ENCODE results near the gene CAMKV.

CAMKV gene

DNA sequence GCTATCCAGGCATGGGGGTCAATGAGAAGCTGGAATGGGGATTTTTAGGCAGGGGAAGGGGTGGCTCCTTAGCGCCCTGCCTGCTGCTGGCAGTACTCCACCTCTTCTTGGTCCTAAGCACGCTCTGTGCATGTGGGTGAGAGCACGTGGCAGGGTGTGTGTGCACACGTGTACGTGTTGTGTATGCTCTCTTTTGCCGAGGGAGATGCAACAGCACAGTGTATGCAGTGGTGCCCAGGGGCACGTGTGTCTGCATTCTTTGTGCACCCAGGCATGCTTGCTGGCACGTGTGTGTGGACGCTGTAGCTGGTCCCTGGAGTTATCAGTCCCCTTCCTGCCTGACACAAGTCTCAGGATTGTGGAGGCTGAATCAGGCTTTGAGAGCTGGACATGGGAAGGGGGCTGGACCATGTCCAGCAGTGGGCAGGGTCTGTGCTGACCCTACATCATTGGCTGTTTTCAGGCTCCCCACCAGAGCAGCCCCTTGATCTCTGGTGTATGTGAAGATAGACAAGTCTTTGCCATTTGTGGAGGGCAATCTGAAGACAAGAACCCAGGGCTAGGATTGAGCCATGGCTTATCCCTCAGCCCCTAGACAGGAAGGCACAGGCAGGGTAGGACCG is 1.9 kb upstream of the CAMKV start:
- no peak for TF ChIP-seq CTCF (IDR thresholded peaks at IDR 0.05)

DNA sequence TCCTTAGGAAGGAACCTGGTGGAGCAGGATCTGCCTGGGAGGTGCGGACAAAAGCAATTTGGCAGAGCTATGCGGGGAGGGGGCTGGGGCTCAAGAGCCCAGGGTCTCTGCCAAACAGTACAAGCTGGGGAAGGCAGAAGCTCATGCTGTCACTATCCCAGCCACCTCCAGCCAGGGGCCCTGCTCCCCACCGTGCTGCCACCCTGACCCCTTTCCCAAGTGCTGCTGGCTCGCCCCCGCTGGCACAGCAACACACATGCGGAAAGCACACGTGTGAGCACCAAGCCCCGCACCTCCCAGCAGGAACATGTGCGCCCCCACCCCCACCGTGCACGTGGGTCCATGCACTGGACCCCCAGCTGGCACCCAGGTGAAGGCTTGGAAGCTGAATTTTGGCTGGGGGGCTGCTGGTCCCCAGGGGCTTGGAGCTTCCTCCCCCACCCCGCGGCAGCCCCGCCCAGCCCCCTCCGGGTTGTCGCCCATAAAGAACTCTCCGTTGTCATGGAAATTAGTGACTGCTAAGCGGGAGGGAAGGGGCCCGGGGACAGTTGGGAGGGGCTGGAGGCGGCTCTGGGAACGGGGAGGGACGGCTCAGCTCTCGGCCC is 742 bp downstream of the CAMKV start:
- no peak for TF ChIP-seq CTCF (IDR thresholded peaks at IDR 0.05)

- no peak for TF ChIP-seq CTCF (IDR thresholded peaks at IDR 0.05)
Observed at GRCh38 chr3:49867871-49868321, 1.8 kb downstream of the CAMKV start.

DNA sequence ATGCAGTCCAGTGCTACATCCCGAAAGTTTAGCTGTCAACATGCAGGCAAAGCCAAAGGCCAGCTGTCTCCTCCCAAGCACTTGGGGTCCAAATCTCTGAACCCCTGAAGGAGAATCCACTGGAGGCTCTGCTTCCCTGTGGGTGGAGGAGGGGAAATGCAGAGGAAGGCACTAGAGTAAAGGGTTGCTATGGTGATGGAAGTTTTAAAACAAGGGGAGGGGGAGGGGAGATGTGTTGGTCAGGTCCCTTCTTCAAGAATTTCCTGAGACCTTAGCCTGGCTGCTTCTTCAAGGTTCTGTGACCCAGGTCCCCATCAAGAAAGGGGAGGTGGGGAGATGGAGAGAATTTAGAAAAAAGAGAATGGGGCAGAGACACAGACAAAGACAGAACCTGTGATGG is 2.3 kb downstream of the CAMKV start:
- TF ChIP-seq CTCF (IDR thresholded peaks at IDR 0.05) = no peak

GRCh38 chr3:49865198-49865784 is 4.4 kb downstream of the CAMKV start:
- TF ChIP-seq CTCF (IDR thresholded peaks at IDR 0.05) = no peak

DNA sequence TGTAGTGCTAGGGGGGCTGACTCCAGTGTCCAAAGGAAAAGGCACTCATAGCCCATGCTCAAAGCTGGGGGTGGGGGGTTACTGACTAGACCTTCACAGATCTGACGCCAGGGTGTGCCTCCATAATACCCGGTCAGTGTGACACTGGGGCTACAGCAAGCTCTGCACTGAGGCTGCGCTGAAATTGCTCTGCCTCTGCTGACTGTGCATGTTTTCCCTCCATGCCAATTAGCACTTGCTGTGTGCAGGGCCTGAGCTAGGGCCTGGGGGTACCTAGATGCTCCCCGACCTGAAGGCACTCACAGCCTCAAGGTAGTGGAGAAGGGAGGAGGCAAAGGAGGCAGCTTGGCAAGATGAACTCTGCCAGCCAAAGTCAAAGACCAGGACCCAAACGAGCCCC is 5.2 kb downstream of the CAMKV start:
- TF ChIP-seq CTCF (IDR thresholded peaks at IDR 0.05) = no peak

DNA sequence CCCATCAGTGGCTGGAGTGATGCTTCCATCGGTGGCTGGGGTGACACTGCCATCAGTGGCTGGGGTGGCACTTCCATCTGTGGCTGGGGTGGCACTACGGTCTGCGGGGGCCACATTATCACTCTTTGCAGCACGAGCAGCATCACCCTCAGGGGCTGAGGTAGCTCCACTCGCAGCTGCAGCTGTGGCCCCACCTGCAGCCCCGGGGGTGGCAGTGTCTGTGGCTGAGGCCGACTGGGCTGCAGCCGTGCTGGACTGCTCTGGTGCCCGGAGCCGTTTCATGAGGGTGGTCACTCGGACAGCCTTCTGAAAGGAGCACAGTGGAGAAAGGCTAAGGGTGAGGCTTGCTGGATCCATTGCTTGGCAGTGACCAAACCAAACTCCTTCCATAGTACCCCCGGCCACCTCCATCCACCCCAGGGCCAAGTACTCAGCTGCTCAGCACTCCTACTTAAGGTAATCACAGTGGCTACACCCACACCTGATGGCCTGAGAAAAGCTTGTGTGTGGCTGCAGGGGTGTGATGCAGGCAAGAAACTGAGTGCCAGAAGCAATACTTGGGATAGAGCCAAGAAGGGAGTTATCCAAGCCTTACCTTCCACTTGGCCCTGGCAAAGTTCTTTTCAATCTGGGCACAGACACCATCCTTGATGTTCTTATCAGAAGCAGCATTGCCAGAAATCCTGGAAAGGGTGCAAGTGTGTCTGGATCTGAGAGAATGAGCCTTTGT is 10.0 kb downstream of the CAMKV start:
- no peak for TF ChIP-seq CTCF (IDR thresholded peaks at IDR 0.05)
